ENCODE measurements around the gene TRAF2. TPM values are rescaled to one million over a fixed set of nuclear protein-coding genes. Genes with fewer than 3 reads are reported as not detected.

Gene TRAF2
- total RNA-seq, 2 experiments from 2014 or later = 40.0 to 41.4 TPM

GRCh38 chr9:136951541-136952320 is 65.4 kb downstream of the TRAF2 start, which contains the start of gene LCN12:
Gene LCN12, plus strand, starts transcription at chr9:136952273. Its CDS starts 55 bp downstream, at chr9:136952328.
- POLR2A ChIA-PET = no interaction called here
- no peak for DNase-seq
- H3K4me1 Mint-ChIP-seq (ENCODE audit: low read depth) = peaks cover 2% of the 10 kb centered on the region
- intact Hi-C loops (cut with micrococcal nuclease) = no loop called here
- H3K9me3 Mint-ChIP-seq = peaks cover 3% of the 10 kb centered on the region
- H3K36me3 Mint-ChIP-seq = no peaks in the 10 kb centered on the region
- H3K27me3 Mint-ChIP-seq = no peaks in the 10 kb centered on the region
- no peak within 1 kb of the TSS for H3K4me3 Mint-ChIP-seq
- no peak within 1 kb of the TSS for H3K27ac Mint-ChIP-seq
- CTCF ChIA-PET = no interaction called here

- Mint-ChIP-seq H3K4me3 (no peak overlapping the region), H3K27ac (no peak overlapping the region), H3K27me3 (no peaks in the 10 kb centered on the region), H3K36me3 (no peaks in the 10 kb centered on the region), H3K9me3 (peaks cover 4% of the 10 kb centered on the region), H3K4me1 (ENCODE audit: low read depth) (peaks cover 2% of the 10 kb centered on the region)
- no peak for DNase-seq
- intact Hi-C loops (cut with micrococcal nuclease) = no loop called here
- CTCF ChIA-PET = no interaction called here
- POLR2A ChIA-PET = no interaction called here
Measured at GRCh38 chr9:136952321-136952850, 66.1 kb downstream of the TRAF2 start.

GRCh38 chr9:136952876-136953770 is 66.8 kb downstream of the TRAF2 start:
- Mint-ChIP-seq H3K4me3 (no peak overlapping the region), H3K27ac (no peak overlapping the region), H3K36me3 (no peaks in the 10 kb centered on the region), H3K27me3 (no peaks in the 10 kb centered on the region), H3K4me1 (ENCODE audit: low read depth) (peaks cover 2% of the 10 kb centered on the region), H3K9me3 (peaks cover 4% of the 10 kb centered on the region)
- no peak for DNase-seq
- intact Hi-C loops (cut with micrococcal nuclease) = no loop called here
- POLR2A ChIA-PET = no interaction called here
- CTCF ChIA-PET = no interaction called here

- Mint-ChIP-seq H3K36me3 (no peaks in the 10 kb centered on the region), H3K4me3 (no peak overlapping the region), H3K27me3 (no peaks in the 10 kb centered on the region), H3K4me1 (ENCODE audit: low read depth) (peaks cover 2% of the 10 kb centered on the region), H3K27ac (no peak overlapping the region), H3K9me3 (peaks cover 4% of the 10 kb centered on the region)
- no peak for DNase-seq
- ChIA-PET POLR2A (no interaction called here), CTCF (no interaction called here)
- intact Hi-C loops (cut with micrococcal nuclease) = no loop called here
Measured at GRCh38 chr9:136953771-136954269, 67.5 kb downstream of the TRAF2 start.

- Mint-ChIP-seq H3K27ac (no peak overlapping the region), H3K4me3 (no peak overlapping the region), H3K27me3 (no peaks in the 10 kb centered on the region), H3K9me3 (peaks cover 4% of the 10 kb centered on the region), H3K36me3 (no peaks in the 10 kb centered on the region), H3K4me1 (ENCODE audit: low read depth) (peaks cover 2% of the 10 kb centered on the region)
- POLR2A ChIA-PET = no interaction called here
- intact Hi-C loops (cut with micrococcal nuclease) = no loop called here
- CTCF ChIA-PET = no interaction called here
- DNase-seq = no peak
Measured at GRCh38 chr9:136954270-136955083, 68.2 kb downstream of the TRAF2 start.

GRCh38 chr9:136955202-136955942 is 69.1 kb downstream of the TRAF2 start:
- intact Hi-C loops (cut with micrococcal nuclease) = no loop called here
- ChIA-PET POLR2A (no interaction called here), CTCF (no interaction called here)
- Mint-ChIP-seq H3K4me1 (ENCODE audit: low read depth) (peaks cover 5% of the 10 kb centered on the region), H3K4me3 (no peak overlapping the region), H3K27ac (no peak overlapping the region), H3K27me3 (no peaks in the 10 kb centered on the region), H3K9me3 (peaks cover 4% of the 10 kb centered on the region), H3K36me3 (no peaks in the 10 kb centered on the region)
- DNase-seq = no peak

- peaks cover 4% of the 10 kb centered on the region for H3K9me3 Mint-ChIP-seq
- CTCF ChIA-PET = no interaction called here
- no peaks in the 10 kb centered on the region for H3K27me3 Mint-ChIP-seq
- POLR2A ChIA-PET = no interaction called here
- H3K4me3 Mint-ChIP-seq = no peak overlapping the region
- peaks cover 8% of the 10 kb centered on the region for H3K4me1 Mint-ChIP-seq (ENCODE audit: low read depth)
- no peak for DNase-seq
- no peak overlapping the region for H3K27ac Mint-ChIP-seq
- H3K36me3 Mint-ChIP-seq = no peaks in the 10 kb centered on the region
- intact Hi-C loops (cut with micrococcal nuclease) = no loop called here
Measured at GRCh38 chr9:136955943-136956335, 69.6 kb downstream of the TRAF2 start.

- ChIA-PET CTCF (no interaction called here), POLR2A (no interaction called here)
- Mint-ChIP-seq H3K9me3 (peaks cover 4% of the 10 kb centered on the region), H3K27ac (no peak overlapping the region), H3K36me3 (no peaks in the 10 kb centered on the region), H3K4me1 (ENCODE audit: low read depth) (peaks cover 8% of the 10 kb centered on the region), H3K27me3 (no peaks in the 10 kb centered on the region), H3K4me3 (no peak overlapping the region)
- DNase-seq = no peak
- intact Hi-C loops (cut with micrococcal nuclease) = no loop called here
Measured at GRCh38 chr9:136956604-136957003, 70.3 kb downstream of the TRAF2 start.

GRCh38 chr9:136957461-136957860 is 71.1 kb downstream of the TRAF2 start:
- H3K36me3 Mint-ChIP-seq = no peaks in the 10 kb centered on the region
- H3K4me1 Mint-ChIP-seq (ENCODE audit: low read depth) = peaks cover 8% of the 10 kb centered on the region
- H3K4me3 Mint-ChIP-seq = no peak overlapping the region
- H3K27ac Mint-ChIP-seq = no peak overlapping the region
- ChIA-PET POLR2A (no interaction called here), CTCF (no interaction called here)
- H3K9me3 Mint-ChIP-seq = peaks cover 4% of the 10 kb centered on the region
- intact Hi-C loops (cut with micrococcal nuclease) = no loop called here
- H3K27me3 Mint-ChIP-seq = no peaks in the 10 kb centered on the region
- DNase-seq = no peak

- POLR2A ChIA-PET = no interaction called here
- H3K27me3 Mint-ChIP-seq = no peaks in the 10 kb centered on the region
- CTCF ChIA-PET = no interaction called here
- H3K36me3 Mint-ChIP-seq = no peaks in the 10 kb centered on the region
- H3K4me3 Mint-ChIP-seq = no peak overlapping the region
- peaks cover 11% of the 10 kb centered on the region for H3K4me1 Mint-ChIP-seq (ENCODE audit: low read depth)
- H3K27ac Mint-ChIP-seq = no peak overlapping the region
- intact Hi-C loops (cut with micrococcal nuclease) = no loop called here
- no peak for DNase-seq
- peaks cover 4% of the 10 kb centered on the region for H3K9me3 Mint-ChIP-seq
Measured at GRCh38 chr9:136957901-136958300, 71.6 kb downstream of the TRAF2 start.

GRCh38 chr9:136958473-136958872 is 72.2 kb downstream of the TRAF2 start:
- Mint-ChIP-seq H3K9me3 (peaks cover 4% of the 10 kb centered on the region), H3K36me3 (no peaks in the 10 kb centered on the region), H3K27me3 (no peaks in the 10 kb centered on the region), H3K4me3 (no peak overlapping the region), H3K27ac (no peak overlapping the region), H3K4me1 (ENCODE audit: low read depth) (peaks cover 13% of the 10 kb centered on the region)
- ChIA-PET CTCF (no interaction called here), POLR2A (no interaction called here)
- intact Hi-C loops (cut with micrococcal nuclease) = no loop called here
- DNase-seq = no peak

Measured in activated CD4-positive, alpha-beta memory T cell treated with anti-CD3 and anti-CD28 coated beads for 36 hours (primary cell).